GM19452 (cell line): ENCODE results near the gene AMIGO1.

Experiments
- ATAC-seq: cut with Tn5 transposase; IDR thresholded peaks from one replicate; pipeline ENCODE4 v1.9.1; 2021; ENCODE audit not compliant: unreplicated experiment

The AMIGO1 gene

DNA sequence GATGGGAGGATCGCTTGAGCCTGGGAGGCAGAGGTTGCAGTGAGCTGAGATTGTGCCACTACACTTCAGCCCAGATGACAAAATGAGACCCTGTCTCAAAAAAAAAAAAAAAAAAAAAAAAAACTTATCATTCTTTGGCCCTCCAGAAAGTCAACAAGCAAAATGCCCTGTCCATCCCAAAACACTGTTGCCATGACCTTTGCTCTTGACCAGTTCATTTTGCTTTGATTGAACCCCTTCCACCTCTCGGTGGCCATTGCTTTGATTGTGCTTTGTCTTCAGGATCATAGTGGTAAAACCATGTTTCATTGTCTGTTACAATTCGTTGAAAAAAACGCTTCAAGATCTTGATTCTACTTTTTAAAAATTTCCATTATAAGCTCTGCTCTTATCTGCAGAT lies 51.7 kb downstream of the AMIGO1 start:
- no peak for ATAC-seq

DNA sequence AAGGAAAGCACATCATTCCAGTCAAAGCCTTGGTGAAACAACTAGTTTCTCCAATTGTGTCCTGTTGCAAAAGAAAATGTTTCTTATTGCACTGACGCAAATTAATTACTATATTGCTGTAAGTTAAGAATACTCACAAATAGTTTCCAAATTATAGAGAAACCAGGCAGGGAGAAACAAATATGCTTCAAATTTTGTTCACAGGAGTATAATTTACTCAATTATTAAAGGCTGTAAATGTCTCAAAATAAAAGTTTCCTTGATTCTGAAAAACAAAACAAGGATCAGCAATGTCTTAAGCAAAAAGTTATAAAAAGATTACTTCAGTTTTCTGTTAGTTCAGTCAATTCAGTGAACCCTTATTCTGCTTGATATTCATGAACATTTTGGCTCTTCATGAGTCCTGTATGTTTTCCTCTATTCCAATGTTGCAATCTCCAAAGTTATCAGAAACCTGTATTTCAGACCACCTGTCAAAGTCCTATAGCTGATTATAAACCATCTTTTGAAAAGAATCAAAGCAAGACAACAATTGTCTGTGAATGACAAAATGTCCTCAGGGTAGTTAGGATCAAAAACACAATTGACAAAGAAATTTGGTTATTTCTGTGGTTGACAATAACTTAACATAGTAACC lies 54.9 kb downstream of the AMIGO1 start:
- ATAC-seq = no peak
